H9 (cell line): ENCODE results near the gene SLC26A2. TPM values are rescaled to one million over a fixed set of nuclear protein-coding genes. Genes with fewer than 3 reads are reported as not detected.

Source experiments
- DNase-seq: peaks from one replicate; pipeline ENCODE4 v3.0.0-alpha.2; 2017
- H2AFZ ChIP-seq: one replicate; pipeline ENCODE4 v1.6.1; 2013; ENCODE audit warnings: mild to moderate bottlenecking, low read length, control low read depth, moderate library complexity
- H2AK5ac ChIP-seq: 2 replicates; pipeline ENCODE4 v1.6.1; 2013; ENCODE audit warnings: low read length, control low read depth, mixed read lengths; ENCODE audit not compliant: insufficient read length
- H2BK120ac ChIP-seq: one replicate; pipeline ENCODE4 v1.6.1; 2013; ENCODE audit warnings: low read depth, mild to moderate bottlenecking, low read length, control low read depth, inconsistent platforms; ENCODE audit not compliant: poor library complexity, severe bottlenecking
- H2BK12ac ChIP-seq: 2 replicates; pipeline ENCODE4 v1.6.1; 2013; ENCODE audit warnings: low read length, control low read depth, mixed read lengths, low read depth; ENCODE audit not compliant: insufficient read length
- H2BK15ac ChIP-seq: 2 replicates; pipeline ENCODE4 v1.6.1; 2013; ENCODE audit warnings: low read depth, low read length, control low read depth
- H2BK20ac ChIP-seq: one replicate; pipeline ENCODE4 v1.6.1; 2013; ENCODE audit warnings: low read depth, mild to moderate bottlenecking, low read length, control low read depth, inconsistent platforms; ENCODE audit not compliant: poor library complexity, severe bottlenecking
- H2BK5ac ChIP-seq: 2 replicates; pipeline ENCODE4 v1.6.1; 2013; ENCODE audit warnings: low read length, control low read depth, mixed read lengths; ENCODE audit not compliant: insufficient read length
- H3K14ac ChIP-seq: 2 replicates; pipeline ENCODE4 v1.6.1; 2013; ENCODE audit warnings: low read length, control low read depth; ENCODE audit not compliant: insufficient read depth
- H3K18ac ChIP-seq: 2 replicates; pipeline ENCODE4 v1.6.1; 2013; ENCODE audit warnings: low read depth, mild to moderate bottlenecking, mixed read lengths, low read length, control low read depth; ENCODE audit not compliant: insufficient read length
- H3K23ac ChIP-seq: 2 replicates; pipeline ENCODE4 v1.6.1; 2013; ENCODE audit warnings: low read length, control low read depth, mixed read lengths, low read depth; ENCODE audit not compliant: insufficient read length
- H3K23me2 ChIP-seq: 2 replicates; pipeline ENCODE4 v1.6.1; 2013; ENCODE audit warnings: low read depth, mild to moderate bottlenecking, mixed read lengths, low read length, control low read depth; ENCODE audit not compliant: insufficient read length, poor library complexity, severe bottlenecking
- H3K27ac ChIP-seq: 2 replicates; pipeline ENCODE4 v1.5.1; 2013; ENCODE audit warnings: low read length, control low read depth, mixed read lengths, low read depth; ENCODE audit not compliant: insufficient read length
- H3K27me3 ChIP-seq: 2 replicates; pipeline ENCODE4 v1.6.1; 2013; ENCODE audit warnings: low read length, control low read depth, inconsistent platforms; ENCODE audit not compliant: insufficient read depth
- H3K4ac ChIP-seq: 2 replicates; pipeline ENCODE4 v1.6.1; 2013; ENCODE audit warnings: low read depth, mild to moderate bottlenecking, control low read depth, inconsistent platforms, low read length, moderate library complexity
- H3K4me1 ChIP-seq: 2 replicates; pipeline ENCODE4 v1.6.1; 2013; ENCODE audit warnings: low read length, control low read depth, inconsistent platforms; ENCODE audit not compliant: insufficient read depth
- H3K4me2 ChIP-seq: 2 replicates; pipeline ENCODE4 v1.6.1; 2013; ENCODE audit warnings: low read length, control low read depth, mixed read lengths; ENCODE audit not compliant: insufficient read length, insufficient read depth
- H3K56ac ChIP-seq: 2 replicates; pipeline ENCODE4 v1.6.1; 2013; ENCODE audit warnings: low read depth, mild to moderate bottlenecking, mixed read lengths, low read length, control low read depth; ENCODE audit not compliant: insufficient read length
- H3K79me1 ChIP-seq: 2 replicates; pipeline ENCODE4 v1.6.1; 2013; ENCODE audit warnings: low read depth, mild to moderate bottlenecking, moderate library complexity, low read length, control low read depth, inconsistent platforms; ENCODE audit not compliant: insufficient read depth, poor library complexity, severe bottlenecking
- H3K79me2 ChIP-seq: 2 replicates; pipeline ENCODE4 v1.6.1; 2013; ENCODE audit warnings: low read length, control low read depth, inconsistent platforms; ENCODE audit not compliant: insufficient read depth
- H3K9ac ChIP-seq: 2 replicates; pipeline ENCODE4 v1.6.1; 2013; ENCODE audit warnings: low read length, control low read depth, mixed read lengths; ENCODE audit not compliant: insufficient read length; ENCODE audit errors: extremely low read depth
- H3K9me3 ChIP-seq: one replicate; pipeline ENCODE4 v1.6.1; 2013; ENCODE audit warnings: low read depth, low read length, inconsistent platforms; ENCODE audit not compliant: control insufficient read depth
- H3T11ph ChIP-seq: one replicate; pipeline ENCODE4 v1.6.1; 2013; ENCODE audit warnings: mild to moderate bottlenecking, low read length, control low read depth, inconsistent platforms
- H4K20me1 ChIP-seq: one replicate; pipeline ENCODE4 v1.6.1; 2013; ENCODE audit not compliant: control insufficient read depth, insufficient read length, insufficient read depth
- H4K5ac ChIP-seq: 2 replicates; pipeline ENCODE4 v1.6.1; 2013; ENCODE audit warnings: low read depth, mild to moderate bottlenecking, mixed read lengths, low read length, control low read depth; ENCODE audit not compliant: insufficient read length
- H4K8ac ChIP-seq: replicated peaks from 2 replicates; pipeline ENCODE4 v1.6.1; 2013; ENCODE audit warnings: low read length, control low read depth, mixed read lengths, low read depth; ENCODE audit not compliant: insufficient read length
- H4K91ac ChIP-seq: 2 replicates; pipeline ENCODE4 v1.6.1; 2013; ENCODE audit warnings: low read depth, mild to moderate bottlenecking, moderate library complexity, mixed read lengths, low read length, control low read depth; ENCODE audit not compliant: insufficient read length
- H3K27ac Mint-ChIP-seq, 3 experiments: 2 replicates in 2 of 3; 3 replicates in 1 of 3; pipeline ENCODE4 v1.8.0; 2020 to 2021; ENCODE audit warnings: mixed read lengths in 3 of 3, mild to moderate bottlenecking in 1 of 3, moderate library complexity in 1 of 3
- H3K27me3 Mint-ChIP-seq: 2 replicates; pipeline ENCODE4 v1.8.0; 2021; ENCODE audit warnings: low read depth, mild to moderate bottlenecking, moderate library complexity, mixed read lengths
- H3K36me3 Mint-ChIP-seq, 3 experiments: 2 replicates in 2 of 3; 3 replicates in 1 of 3; pipeline ENCODE4 v1.8.0; 2020 to 2021; ENCODE audit warnings: low read depth in 3 of 3, mixed read lengths in 3 of 3; ENCODE audit not compliant: insufficient read depth in 1 of 3
- H3K4me1 Mint-ChIP-seq, 2 experiments: 2 replicates each; pipeline ENCODE4 v1.8.0; 2020; ENCODE audit warnings: mixed read lengths in 2 of 2
- H3K4me3 Mint-ChIP-seq, 2 experiments: 2 replicates in 1 of 2; 3 replicates in 1 of 2; pipeline ENCODE4 v1.8.0; 2020 to 2021; ENCODE audit warnings: mild to moderate bottlenecking in 2 of 2, mixed read lengths in 2 of 2, moderate library complexity in 1 of 2
- H3K9me3 Mint-ChIP-seq, 2 experiments: 2 replicates in 1 of 2; 3 replicates in 1 of 2; pipeline ENCODE4 v1.8.0; 2020; ENCODE audit warnings: mild to moderate bottlenecking in 2 of 2, mixed read lengths in 2 of 2, moderate library complexity in 1 of 2
- CTCF ChIP-seq: fragments of 200-600 bp; sonication (generic); conservative IDR thresholded peaks from 3 replicates; pipeline ENCODE4 v1.8.0; 2021; ENCODE audit warnings: antibody characterized with exemption, mild to moderate bottlenecking
- WGBS: extraction: QIAGEN DNeasy Blood & Tissue Kit; methylation state at CpG from one replicate; pipeline ENCODE4 v1.1.7; 2013; ENCODE audit warnings: missing lambda C conversion rate, low lambda C conversion rate, mixed read lengths; ENCODE audit not compliant: insufficient read length; ENCODE audit errors: extremely low coverage; 5-methylcytosine and 5-hydroxymethylcytosine counted together
- total RNA-seq: library from RNA; stranded (reverse); gene quantifications from 2 replicates; pipeline ENCODE4 v1.2.1, GENCODE V29; 2021

SLC26A2 gene
- total RNA-seq, 1 experiment from 2014 or later = 5.9 TPM

DNA sequence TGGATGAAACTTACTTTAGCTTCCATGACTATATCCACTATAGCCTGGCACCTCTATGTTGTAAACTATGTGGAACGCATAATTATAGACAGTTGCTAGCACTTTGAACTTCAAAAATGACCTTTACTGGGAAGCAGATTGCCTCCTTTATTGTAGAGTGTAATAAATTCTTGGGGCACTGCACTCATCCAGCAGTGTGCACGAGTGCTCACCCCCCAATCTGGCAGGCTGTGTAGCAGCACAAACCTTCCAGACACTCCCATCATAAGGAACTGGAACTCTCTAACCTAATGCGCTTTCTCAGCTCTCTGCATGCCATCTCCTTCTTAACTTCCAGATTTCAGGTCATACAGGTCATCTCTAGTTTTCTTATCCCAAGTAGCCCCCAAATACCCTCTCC is 14.4 kb upstream of the SLC26A2 start:
- Mint-ChIP-seq H3K4me1 (peaks cover 8 to 11% of the 10 kb centered on the region in 2 experiments), H3K4me3 (no peak overlapping the region), H3K9me3 (no peaks in the 10 kb centered on the region), H3K36me3 (no peaks in the 10 kb centered on the region), H3K27ac (no peak overlapping the region), H3K27me3 (no peaks in the 10 kb centered on the region; the same call in none of the 2 replicates)
- Histone ChIP-seq H4K8ac (no peak overlapping the region), H2AFZ (no peak overlapping the region), H3K18ac (no peak overlapping the region), H3K4ac (no peak overlapping the region), H3K23ac (no peak overlapping the region), H3K4me1 (no peaks in the 10 kb centered on the region), H3T11ph (no peak overlapping the region), H3K14ac (no peak overlapping the region), H2BK15ac (no peak overlapping the region), H2BK20ac (no peak overlapping the region), H3K27me3 (no peaks in the 10 kb centered on the region), H3K23me2 (no peaks in the 10 kb centered on the region), H4K91ac (no peak overlapping the region), H3K79me1 (no peaks in the 10 kb centered on the region), H3K56ac (no peak overlapping the region), H4K20me1 (no peaks in the 10 kb centered on the region), H3K9ac (no peak overlapping the region), H3K27ac (no peak overlapping the region), H2AK5ac (no peak overlapping the region), H3K4me2 (no peak overlapping the region), H2BK5ac (no peak overlapping the region), H2BK120ac (no peak overlapping the region), H3K9me3 (no peaks in the 10 kb centered on the region), H4K5ac (no peak overlapping the region), H2BK12ac (no peak overlapping the region), H3K79me2 (no peaks in the 10 kb centered on the region)
- WGBS = no CpG with 5 or more reads among the region's 3 CpGs
- TF ChIP-seq CTCF = no peak
- no peak for DNase-seq
